OCI-LY1 (cell line): Measurements from ENCODE around the gene STK25.

Source experiments
- EZH2 ChIP-seq: fragments of 200-600 bp; sonication (generic), shearing (Covaris generic); IDR thresholded peaks from 2 replicates; pipeline ENCODE4 v1.8.0; 2017; ENCODE audit warnings: borderline replicate concordance, mixed run types, mild to moderate bottlenecking, antibody characterized with exemption, low read length, moderate library complexity, mixed read lengths
- TF ChIP-seq, protein P1 (sequence below): fragments of 200-600 bp; sonication (generic), shearing (Covaris generic); IDR thresholded peaks from 2 replicates; pipeline ENCODE4 v1.5.1; 2017; ENCODE audit warnings: mild to moderate bottlenecking, antibody characterized with exemption, low read length, moderate library complexity, mixed read lengths

DNA sequence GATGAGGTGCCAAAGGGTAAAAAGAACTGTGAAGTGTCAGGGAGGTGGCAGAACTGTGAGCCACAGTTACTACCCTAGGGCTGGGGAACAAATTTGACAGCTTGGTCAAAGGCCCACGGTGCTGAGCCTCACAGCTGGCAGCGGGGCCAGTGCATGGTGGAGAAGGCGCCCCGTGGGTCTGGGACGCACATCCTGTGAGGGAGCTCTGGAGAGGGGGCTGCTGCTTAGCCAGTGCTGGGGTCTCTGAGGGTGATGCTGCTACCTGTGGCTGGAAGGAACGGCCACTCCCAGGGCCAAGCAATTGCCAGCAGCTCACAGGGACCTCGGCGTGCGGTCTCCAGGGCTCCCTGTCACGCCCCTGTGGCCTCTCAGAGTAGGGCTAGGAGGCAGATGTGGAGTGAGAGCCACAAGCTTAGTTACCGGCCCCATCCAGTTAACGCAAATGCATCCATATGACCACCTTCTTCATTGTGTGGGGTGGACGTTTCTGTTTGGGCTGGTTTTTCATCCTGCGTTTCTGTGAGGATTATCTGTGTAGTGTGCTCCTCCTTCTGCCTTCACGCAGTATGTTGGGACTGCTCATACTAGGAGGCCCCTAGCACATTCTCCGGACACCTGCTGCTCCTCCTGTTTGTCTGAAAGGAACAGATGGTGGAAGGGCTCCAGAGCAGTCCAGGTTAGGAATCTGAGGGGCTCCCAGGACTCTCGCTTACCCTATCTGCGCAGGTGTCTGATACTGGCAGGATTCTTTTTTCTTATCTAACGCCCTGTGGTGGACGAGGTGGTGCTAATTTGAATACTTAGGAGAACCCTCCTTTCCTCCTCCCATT, 26.0 kb downstream of the STK25 start:
- TF ChIP-seq, protein P1, sequence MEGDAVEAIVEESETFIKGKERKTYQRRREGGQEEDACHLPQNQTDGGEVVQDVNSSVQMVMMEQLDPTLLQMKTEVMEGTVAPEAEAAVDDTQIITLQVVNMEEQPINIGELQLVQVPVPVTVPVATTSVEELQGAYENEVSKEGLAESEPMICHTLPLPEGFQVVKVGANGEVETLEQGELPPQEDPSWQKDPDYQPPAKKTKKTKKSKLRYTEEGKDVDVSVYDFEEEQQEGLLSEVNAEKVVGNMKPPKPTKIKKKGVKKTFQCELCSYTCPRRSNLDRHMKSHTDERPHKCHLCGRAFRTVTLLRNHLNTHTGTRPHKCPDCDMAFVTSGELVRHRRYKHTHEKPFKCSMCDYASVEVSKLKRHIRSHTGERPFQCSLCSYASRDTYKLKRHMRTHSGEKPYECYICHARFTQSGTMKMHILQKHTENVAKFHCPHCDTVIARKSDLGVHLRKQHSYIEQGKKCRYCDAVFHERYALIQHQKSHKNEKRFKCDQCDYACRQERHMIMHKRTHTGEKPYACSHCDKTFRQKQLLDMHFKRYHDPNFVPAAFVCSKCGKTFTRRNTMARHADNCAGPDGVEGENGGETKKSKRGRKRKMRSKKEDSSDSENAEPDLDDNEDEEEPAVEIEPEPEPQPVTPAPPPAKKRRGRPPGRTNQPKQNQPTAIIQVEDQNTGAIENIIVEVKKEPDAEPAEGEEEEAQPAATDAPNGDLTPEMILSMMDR: no peak
- TF ChIP-seq EZH2: no peak
